ENCODE data around the gene MPZL2. TPM values are rescaled to one million over a fixed set of nuclear protein-coding genes. Genes with fewer than 3 reads are reported as not detected.
A peak's percentile ranks its signal among the peaks of the same experiment; 100 is the strongest.

The MPZL2 gene
- total and polyA plus RNA-seq, 2 experiments from 2014 or later, result 2.6 to 4.2 TPM

DNA sequence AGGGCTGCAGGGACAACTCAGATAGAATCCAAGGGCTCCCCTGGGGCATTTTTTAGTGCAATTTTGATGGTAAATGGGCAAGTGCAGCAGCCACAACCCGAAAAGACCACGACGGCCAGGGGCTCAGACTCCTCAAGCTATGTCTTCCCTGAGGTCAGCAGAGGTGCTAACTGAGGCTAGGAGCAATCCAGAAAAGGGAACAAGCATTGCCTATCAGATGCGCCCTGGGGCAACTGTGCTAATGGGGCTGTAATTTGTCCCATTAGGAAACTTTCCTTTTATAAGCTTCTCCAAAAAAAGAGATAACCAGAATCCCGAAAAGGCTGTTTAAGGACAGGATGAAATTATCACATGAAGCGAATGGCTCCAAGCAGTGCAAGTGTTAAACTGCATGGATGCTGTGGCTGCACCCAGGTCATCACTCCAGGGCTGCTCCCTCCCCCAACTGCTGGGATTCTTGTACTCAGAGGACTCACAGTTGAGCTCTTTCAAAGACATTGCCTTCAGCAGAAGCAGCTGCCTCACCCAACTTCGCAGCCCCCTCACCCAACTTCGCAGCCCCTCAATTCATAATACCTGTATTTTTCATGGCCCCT lies 37.6 kb upstream of the MPZL2 start:
- H3K27ac Mint-ChIP-seq, result no peak overlapping the region

More for the DNA sequence above, 37.6 kb upstream of the MPZL2 start:
- Histone ChIP-seq H3K36me3 (ENCODE audit: insufficient read depth) (no peaks in the 10 kb centered on the region), H2AFZ (0 out of 2 replicates have a peak overlapping the region, but pooled peaks have one; percentile 16), H3K4me2 (no peak overlapping the region), H3K4me1 (ENCODE audit: insufficient read depth) (no peaks in the 10 kb centered on the region), H3K9me2 (ENCODE audit: insufficient read depth) (no peaks in the 10 kb centered on the region), H4K20me1 (replicated peaks; ENCODE audit: insufficient read depth) (no peaks in the 10 kb centered on the region), H3K27ac (ENCODE audit: low read depth) (no peak overlapping the region), H3F3A (replicated peaks; ENCODE audit: low read depth) (no peaks in the 10 kb centered on the region), H3K27me3 (ENCODE audit: insufficient read depth) (no peaks in the 10 kb centered on the region), H3K79me2 (replicated peaks; ENCODE audit: insufficient read depth) (no peaks in the 10 kb centered on the region), H3K4me3 (no peak overlapping the region)
- Mint-ChIP-seq H3K4me1 (peaks cover 9% of the 10 kb centered on the region; the same call in 2 of the 3 replicates), H3K9me3 (no peaks in the 10 kb centered on the region), H3K36me3 (ENCODE audit: low read depth) (no peaks in the 10 kb centered on the region), H3K4me3 (no peak overlapping the region), H3K27me3 (ENCODE audit: insufficient read depth, low read depth, poor library complexity) (no peaks in the 10 kb centered on the region)
- DNase-seq (ENCODE audit: low spot score) (no peak), ATAC-seq (no peak)
- TF ChIP-seq, protein P1, sequence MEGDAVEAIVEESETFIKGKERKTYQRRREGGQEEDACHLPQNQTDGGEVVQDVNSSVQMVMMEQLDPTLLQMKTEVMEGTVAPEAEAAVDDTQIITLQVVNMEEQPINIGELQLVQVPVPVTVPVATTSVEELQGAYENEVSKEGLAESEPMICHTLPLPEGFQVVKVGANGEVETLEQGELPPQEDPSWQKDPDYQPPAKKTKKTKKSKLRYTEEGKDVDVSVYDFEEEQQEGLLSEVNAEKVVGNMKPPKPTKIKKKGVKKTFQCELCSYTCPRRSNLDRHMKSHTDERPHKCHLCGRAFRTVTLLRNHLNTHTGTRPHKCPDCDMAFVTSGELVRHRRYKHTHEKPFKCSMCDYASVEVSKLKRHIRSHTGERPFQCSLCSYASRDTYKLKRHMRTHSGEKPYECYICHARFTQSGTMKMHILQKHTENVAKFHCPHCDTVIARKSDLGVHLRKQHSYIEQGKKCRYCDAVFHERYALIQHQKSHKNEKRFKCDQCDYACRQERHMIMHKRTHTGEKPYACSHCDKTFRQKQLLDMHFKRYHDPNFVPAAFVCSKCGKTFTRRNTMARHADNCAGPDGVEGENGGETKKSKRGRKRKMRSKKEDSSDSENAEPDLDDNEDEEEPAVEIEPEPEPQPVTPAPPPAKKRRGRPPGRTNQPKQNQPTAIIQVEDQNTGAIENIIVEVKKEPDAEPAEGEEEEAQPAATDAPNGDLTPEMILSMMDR (conservative IDR thresholded peaks at IDR 0.05; ENCODE audit: low read depth in 2 of 2), result no peak
- TF ChIP-seq ZNF114 (CRISPR knock-in tag; IDR thresholded peaks at IDR 0.05), result no peak
- TF ChIP-seq STAT1 (IDR thresholded peaks at IDR 0.05; ENCODE audit: unreplicated experiment), result no peak
- TF ChIP-seq JUNB (IDR thresholded peaks at IDR 0.05; ENCODE audit: unreplicated experiment), result no peak
- TF ChIP-seq EZH2 (IDR thresholded peaks at IDR 0.05; ENCODE audit: low read depth, unreplicated experiment), result no peak
- TF ChIP-seq, protein P2, sequence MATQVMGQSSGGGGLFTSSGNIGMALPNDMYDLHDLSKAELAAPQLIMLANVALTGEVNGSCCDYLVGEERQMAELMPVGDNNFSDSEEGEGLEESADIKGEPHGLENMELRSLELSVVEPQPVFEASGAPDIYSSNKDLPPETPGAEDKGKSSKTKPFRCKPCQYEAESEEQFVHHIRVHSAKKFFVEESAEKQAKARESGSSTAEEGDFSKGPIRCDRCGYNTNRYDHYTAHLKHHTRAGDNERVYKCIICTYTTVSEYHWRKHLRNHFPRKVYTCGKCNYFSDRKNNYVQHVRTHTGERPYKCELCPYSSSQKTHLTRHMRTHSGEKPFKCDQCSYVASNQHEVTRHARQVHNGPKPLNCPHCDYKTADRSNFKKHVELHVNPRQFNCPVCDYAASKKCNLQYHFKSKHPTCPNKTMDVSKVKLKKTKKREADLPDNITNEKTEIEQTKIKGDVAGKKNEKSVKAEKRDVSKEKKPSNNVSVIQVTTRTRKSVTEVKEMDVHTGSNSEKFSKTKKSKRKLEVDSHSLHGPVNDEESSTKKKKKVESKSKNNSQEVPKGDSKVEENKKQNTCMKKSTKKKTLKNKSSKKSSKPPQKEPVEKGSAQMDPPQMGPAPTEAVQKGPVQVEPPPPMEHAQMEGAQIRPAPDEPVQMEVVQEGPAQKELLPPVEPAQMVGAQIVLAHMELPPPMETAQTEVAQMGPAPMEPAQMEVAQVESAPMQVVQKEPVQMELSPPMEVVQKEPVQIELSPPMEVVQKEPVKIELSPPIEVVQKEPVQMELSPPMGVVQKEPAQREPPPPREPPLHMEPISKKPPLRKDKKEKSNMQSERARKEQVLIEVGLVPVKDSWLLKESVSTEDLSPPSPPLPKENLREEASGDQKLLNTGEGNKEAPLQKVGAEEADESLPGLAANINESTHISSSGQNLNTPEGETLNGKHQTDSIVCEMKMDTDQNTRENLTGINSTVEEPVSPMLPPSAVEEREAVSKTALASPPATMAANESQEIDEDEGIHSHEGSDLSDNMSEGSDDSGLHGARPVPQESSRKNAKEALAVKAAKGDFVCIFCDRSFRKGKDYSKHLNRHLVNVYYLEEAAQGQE (IDR thresholded peaks at IDR 0.05; ENCODE audit: unreplicated experiment), result no peak
- TF ChIP-seq, protein P3, sequence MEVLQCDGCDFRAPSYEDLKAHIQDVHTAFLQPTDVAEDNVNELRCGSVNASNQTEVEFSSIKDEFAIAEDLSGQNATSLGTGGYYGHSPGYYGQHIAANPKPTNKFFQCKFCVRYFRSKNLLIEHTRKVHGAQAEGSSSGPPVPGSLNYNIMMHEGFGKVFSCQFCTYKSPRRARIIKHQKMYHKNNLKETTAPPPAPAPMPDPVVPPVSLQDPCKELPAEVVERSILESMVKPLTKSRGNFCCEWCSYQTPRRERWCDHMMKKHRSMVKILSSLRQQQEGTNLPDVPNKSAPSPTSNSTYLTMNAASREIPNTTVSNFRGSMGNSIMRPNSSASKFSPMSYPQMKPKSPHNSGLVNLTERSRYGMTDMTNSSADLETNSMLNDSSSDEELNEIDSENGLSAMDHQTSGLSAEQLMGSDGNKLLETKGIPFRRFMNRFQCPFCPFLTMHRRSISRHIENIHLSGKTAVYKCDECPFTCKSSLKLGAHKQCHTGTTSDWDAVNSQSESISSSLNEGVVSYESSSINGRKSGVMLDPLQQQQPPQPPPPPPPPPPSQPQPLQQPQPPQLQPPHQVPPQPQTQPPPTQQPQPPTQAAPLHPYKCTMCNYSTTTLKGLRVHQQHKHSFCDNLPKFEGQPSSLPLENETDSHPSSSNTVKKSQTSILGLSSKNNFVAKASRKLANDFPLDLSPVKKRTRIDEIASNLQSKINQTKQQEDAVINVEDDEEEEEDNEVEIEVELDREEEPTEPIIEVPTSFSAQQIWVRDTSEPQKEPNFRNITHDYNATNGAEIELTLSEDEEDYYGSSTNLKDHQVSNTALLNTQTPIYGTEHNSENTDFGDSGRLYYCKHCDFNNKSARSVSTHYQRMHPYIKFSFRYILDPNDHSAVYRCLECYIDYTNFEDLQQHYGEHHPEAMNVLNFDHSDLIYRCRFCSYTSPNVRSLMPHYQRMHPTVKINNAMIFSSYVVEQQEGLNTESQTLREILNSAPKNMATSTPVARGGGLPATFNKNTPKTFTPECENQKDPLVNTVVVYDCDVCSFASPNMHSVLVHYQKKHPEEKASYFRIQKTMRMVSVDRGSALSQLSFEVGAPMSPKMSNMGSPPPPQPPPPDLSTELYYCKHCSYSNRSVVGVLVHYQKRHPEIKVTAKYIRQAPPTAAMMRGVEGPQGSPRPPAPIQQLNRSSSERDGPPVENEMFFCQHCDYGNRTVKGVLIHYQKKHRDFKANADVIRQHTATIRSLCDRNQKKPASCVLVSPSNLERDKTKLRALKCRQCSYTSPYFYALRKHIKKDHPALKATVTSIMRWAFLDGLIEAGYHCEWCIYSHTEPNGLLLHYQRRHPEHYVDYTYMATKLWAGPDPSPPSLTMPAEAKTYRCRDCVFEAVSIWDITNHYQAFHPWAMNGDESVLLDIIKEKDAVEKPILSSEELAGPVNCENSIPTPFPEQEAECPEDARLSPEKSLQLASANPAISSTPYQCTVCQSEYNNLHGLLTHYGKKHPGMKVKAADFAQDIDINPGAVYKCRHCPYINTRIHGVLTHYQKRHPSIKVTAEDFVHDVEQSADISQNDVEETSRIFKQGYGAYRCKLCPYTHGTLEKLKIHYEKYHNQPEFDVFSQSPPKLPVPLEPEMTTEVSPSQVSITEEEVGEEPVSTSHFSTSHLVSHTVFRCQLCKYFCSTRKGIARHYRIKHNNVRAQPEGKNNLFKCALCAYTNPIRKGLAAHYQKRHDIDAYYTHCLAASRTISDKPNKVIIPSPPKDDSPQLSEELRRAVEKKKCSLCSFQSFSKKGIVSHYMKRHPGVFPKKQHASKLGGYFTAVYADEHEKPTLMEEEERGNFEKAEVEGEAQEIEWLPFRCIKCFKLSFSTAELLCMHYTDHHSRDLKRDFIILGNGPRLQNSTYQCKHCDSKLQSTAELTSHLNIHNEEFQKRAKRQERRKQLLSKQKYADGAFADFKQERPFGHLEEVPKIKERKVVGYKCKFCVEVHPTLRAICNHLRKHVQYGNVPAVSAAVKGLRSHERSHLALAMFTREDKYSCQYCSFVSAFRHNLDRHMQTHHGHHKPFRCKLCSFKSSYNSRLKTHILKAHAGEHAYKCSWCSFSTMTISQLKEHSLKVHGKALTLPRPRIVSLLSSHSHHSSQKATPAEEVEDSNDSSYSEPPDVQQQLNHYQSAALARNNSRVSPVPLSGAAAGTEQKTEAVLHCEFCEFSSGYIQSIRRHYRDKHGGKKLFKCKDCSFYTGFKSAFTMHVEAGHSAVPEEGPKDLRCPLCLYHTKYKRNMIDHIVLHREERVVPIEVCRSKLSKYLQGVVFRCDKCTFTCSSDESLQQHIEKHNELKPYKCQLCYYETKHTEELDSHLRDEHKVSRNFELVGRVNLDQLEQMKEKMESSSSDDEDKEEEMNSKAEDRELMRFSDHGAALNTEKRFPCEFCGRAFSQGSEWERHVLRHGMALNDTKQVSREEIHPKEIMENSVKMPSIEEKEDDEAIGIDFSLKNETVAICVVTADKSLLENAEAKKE (CRISPR knock-in tag; IDR thresholded peaks at IDR 0.05), result no peak
- no peak for TF ChIP-seq CREB1 (CRISPR knock-in tag; IDR thresholded peaks at IDR 0.05; ENCODE audit: low read depth)
- no peak for TF ChIP-seq EZH2phosphoT487 (IDR thresholded peaks at IDR 0.05; ENCODE audit: unreplicated experiment)
- no peak for TF ChIP-seq ZNF331 (CRISPR knock-in tag; IDR thresholded peaks at IDR 0.05; ENCODE audit: low read depth)
- TF ChIP-seq NANOG (IDR thresholded peaks at IDR 0.05; ENCODE audit: borderline replicate concordance), result no peak
- TF ChIP-seq, protein P4, sequence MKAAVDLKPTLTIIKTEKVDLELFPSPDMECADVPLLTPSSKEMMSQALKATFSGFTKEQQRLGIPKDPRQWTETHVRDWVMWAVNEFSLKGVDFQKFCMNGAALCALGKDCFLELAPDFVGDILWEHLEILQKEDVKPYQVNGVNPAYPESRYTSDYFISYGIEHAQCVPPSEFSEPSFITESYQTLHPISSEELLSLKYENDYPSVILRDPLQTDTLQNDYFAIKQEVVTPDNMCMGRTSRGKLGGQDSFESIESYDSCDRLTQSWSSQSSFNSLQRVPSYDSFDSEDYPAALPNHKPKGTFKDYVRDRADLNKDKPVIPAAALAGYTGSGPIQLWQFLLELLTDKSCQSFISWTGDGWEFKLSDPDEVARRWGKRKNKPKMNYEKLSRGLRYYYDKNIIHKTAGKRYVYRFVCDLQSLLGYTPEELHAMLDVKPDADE (IDR thresholded peaks at IDR 0.05), result no peak
- TF ChIP-seq POLR2AphosphoS5 (IDR thresholded peaks at IDR 0.05; ENCODE audit: low read depth), result no peak
